ENCODE measurements around the gene BDNF. TPM values are rescaled to one million over a fixed set of nuclear protein-coding genes. Genes with fewer than 3 reads are reported as not detected.

Gene BDNF
- total RNA-seq, 1 experiment from 2014 or later: 0.36 TPM

DNA sequence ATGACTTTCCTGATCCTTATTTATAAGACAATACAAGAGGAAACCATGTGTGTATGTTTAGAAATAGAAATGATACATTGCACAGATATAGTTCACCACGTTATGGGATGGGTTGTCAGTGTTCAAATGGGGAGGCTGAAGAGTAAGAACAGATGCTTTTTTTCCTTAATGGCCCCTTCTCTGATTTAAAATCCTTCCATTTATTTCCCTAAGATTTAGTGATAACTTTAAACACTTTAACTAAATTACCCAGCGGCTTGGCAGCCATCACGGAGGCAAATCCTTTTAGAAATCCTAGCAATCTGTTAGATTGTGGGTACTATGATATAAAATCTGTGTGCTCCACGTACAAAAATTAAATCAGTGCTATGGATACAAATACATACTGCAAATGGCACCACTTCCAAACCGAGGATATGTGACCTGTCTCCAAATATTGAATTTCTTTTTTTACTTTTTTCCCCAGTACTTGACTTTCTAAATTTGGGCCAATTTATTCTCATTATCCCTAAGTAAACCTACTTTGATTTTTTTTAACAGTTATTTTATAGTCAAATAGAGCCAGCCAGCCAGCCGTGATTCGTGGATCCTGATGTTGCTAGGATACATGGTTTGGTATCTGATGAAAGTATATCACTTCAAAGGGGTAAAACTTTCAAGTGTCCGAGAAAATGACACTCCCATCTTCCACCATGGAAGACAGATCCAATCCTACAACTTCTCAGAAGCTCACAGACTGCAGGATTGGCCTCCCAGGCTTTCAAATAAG is 46.1 kb downstream of the BDNF start:
- intact Hi-C loops (cut with micrococcal nuclease; ENCODE audit: unreplicated experiment) (no loop called here), in situ Hi-C loops (cut with HindIII; ENCODE audit: low pct_unique_long_range_greater_than_20kb, low sequenced_read_pairs) (no loop called here)
- no peak for ATAC-seq
- Histone ChIP-seq H3K9me3 (ENCODE audit: control insufficient read depth, insufficient read depth, low read depth, low read length) (no peaks in the 10 kb centered on the region), H3K36me3 (ENCODE audit: control insufficient read depth, insufficient read depth, low read length) (no peaks in the 10 kb centered on the region), H3K27me3 (ENCODE audit: control insufficient read depth, insufficient read depth, low read length) (no peaks in the 10 kb centered on the region), H3K4me3 (ENCODE audit: low read depth in 2 of 2, low read length in 2 of 2) (no peak overlapping the region), H3K4me1 (ENCODE audit: control insufficient read depth, insufficient read depth, low read length) (no peaks in the 10 kb centered on the region), H3K27ac (ENCODE audit: low read length) (no peak overlapping the region)
- POLR2A ChIA-PET: no interaction called here
- DNase-seq (ENCODE audit: low read depth, low spot score): no peak
- TF ChIP-seq TCF7L2 (IDR thresholded peaks at IDR 0.05; ENCODE audit: low read depth, low read length) (no peak), CTCF (IDR thresholded peaks at IDR 0.05) (no peak)
- BruUV-seq (replicated peaks): no TSS peak
- CTCF ChIA-PET: no interaction called here

DNA sequence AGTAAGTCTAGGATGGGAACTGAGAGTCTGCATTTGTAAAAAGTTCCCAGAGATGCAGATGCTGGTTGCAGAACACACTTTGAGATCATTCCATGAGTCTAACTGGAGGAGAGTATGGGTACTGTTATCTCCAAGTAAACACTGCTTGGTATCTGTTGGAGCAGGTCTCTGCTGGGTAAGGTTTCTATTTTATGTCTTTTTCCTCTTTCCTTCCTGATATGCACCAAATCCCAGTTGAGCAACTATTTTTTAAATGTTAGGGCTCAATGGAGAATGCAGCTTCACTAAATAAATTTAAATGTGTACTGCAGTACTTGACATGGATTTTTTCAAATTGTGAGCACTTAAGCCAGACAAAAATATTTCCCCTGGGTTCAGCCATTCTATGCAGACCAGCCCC is 48.5 kb downstream of the BDNF start:
- H3K27me3 ChIP-seq (ENCODE audit: control insufficient read depth, insufficient read depth, low read length): no peaks in the 10 kb centered on the region
- no peaks in the 10 kb centered on the region for H3K4me1 ChIP-seq (ENCODE audit: control insufficient read depth, insufficient read depth, low read length)
- in situ Hi-C loops (cut with HindIII; ENCODE audit: low pct_unique_long_range_greater_than_20kb, low sequenced_read_pairs) (no loop called here), intact Hi-C loops (cut with micrococcal nuclease; ENCODE audit: unreplicated experiment) (no loop called here)
- TF ChIP-seq TCF7L2 (IDR thresholded peaks at IDR 0.05; ENCODE audit: low read depth, low read length): no peak
- H3K4me3 ChIP-seq (ENCODE audit: low read depth in 2 of 2, low read length in 2 of 2): no peak overlapping the region
- BruUV-seq (replicated peaks): no TSS peak
- no peak overlapping the region for H3K27ac ChIP-seq (ENCODE audit: low read length)
- POLR2A ChIA-PET: no interaction called here
- no peaks in the 10 kb centered on the region for H3K9me3 ChIP-seq (ENCODE audit: control insufficient read depth, insufficient read depth, low read depth, low read length)
- no peak for ATAC-seq
- CTCF ChIA-PET: no interaction called here
- H3K36me3 ChIP-seq (ENCODE audit: control insufficient read depth, insufficient read depth, low read length): no peaks in the 10 kb centered on the region
- DNase-seq (ENCODE audit: low read depth, low spot score): no peak

DNA sequence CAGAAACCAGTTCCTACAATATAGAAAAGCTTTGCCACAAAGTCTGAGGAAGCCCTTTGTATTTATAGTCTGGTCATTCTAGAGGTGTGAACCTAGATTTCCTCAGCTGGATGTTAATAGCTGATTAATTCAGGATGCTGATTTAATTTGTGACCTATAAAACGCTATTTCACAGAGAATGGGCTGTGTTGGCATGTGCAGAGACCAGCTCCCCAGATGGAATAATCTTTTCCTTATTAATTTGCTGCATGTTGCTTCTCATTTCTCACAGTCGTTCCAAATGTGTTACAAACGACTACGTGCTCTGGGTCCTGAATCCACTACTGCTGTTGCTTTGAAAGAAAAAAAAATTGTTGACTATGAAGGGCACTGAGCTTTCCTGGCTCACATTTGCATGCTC is 49.3 kb downstream of the BDNF start:
- Histone ChIP-seq H3K27me3 (ENCODE audit: control insufficient read depth, insufficient read depth, low read length) (no peaks in the 10 kb centered on the region), H3K36me3 (ENCODE audit: control insufficient read depth, insufficient read depth, low read length) (no peaks in the 10 kb centered on the region), H3K4me1 (ENCODE audit: control insufficient read depth, insufficient read depth, low read length) (no peaks in the 10 kb centered on the region), H3K9me3 (ENCODE audit: control insufficient read depth, insufficient read depth, low read depth, low read length) (no peaks in the 10 kb centered on the region), H3K27ac (ENCODE audit: low read length) (no peak overlapping the region), H3K4me3 (ENCODE audit: low read depth in 2 of 2, low read length in 2 of 2) (no peak overlapping the region)
- CTCF ChIA-PET: no interaction called here
- TF ChIP-seq POLR2AphosphoS5 (IDR thresholded peaks at IDR 0.05; ENCODE audit: low read depth, low read length) (no peak), REST (IDR thresholded peaks at IDR 0.05; ENCODE audit: insufficient read depth in 1 of 2, low read depth in 2 of 2, low read length in 1 of 2) (no peak), SIN3A (IDR thresholded peaks at IDR 0.05; ENCODE audit: borderline replicate concordance, insufficient read depth, low read depth, low read length) (no peak), TCF7L2 (IDR thresholded peaks at IDR 0.05; ENCODE audit: low read depth, low read length) (no peak), CTCF (IDR thresholded peaks at IDR 0.05) (no peak)
- no TSS peak for BruUV-seq (replicated peaks)
- in situ Hi-C loops (cut with HindIII; ENCODE audit: low pct_unique_long_range_greater_than_20kb, low sequenced_read_pairs): no loop called here
- intact Hi-C loops (cut with micrococcal nuclease; ENCODE audit: unreplicated experiment): no loop called here
- ATAC-seq: no peak
- POLR2A ChIA-PET: no interaction called here
- no peak for DNase-seq (ENCODE audit: low read depth, low spot score)

Measured in Panc1 (cell line).